Measurements from ENCODE around the gene ADGRB3.

The ADGRB3 gene

DNA sequence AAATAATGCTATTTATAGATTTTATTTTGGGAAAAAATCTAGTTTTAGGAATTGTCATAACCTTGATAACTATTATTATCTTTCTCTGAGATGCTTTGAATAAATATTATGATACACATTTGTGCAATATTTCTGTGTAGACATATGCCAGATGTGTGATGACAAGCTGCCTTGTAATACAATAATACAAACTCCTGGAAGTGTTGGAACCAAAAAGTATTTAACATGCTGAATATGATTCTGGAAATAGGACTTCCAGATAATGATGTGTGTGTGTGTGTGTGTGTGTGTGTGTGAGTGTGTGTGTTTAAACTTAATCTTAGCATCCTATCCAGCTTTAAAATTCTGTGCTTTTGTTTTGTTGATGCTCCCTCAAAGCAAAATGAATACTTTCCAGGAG lies 233.6 kb downstream of the ADGRB3 start:
- Histone ChIP-seq H2BK12ac (ENCODE audit: low read length in 2 of 2) (no peak overlapping the region), H2AFZ (ENCODE audit: low read depth, low read length) (no peak overlapping the region), H3K4me2 (ENCODE audit: low read length, poor library complexity, severe bottlenecking) (no peak overlapping the region), H3K23ac (ENCODE audit: low read length in 2 of 2) (no peak overlapping the region), H2BK5ac (ENCODE audit: low read depth, low read length, poor library complexity, severe bottlenecking) (no peak overlapping the region), H3K4me3 (ENCODE audit: insufficient read depth in 1 of 2, low read depth in 1 of 2, low read length in 2 of 2) (no peak overlapping the region), H2BK15ac (ENCODE audit: low read depth, poor library complexity, severe bottlenecking) (no peak overlapping the region), H4K91ac (ENCODE audit: low read length) (no peak overlapping the region), H3K9ac (ENCODE audit: low read length) (no peak overlapping the region), H3K4me1 (ENCODE audit: control insufficient read depth, insufficient read depth, low read depth, low read length) (no peaks in the 10 kb centered on the region), H3K4ac (ENCODE audit: low read depth in 1 of 2, low read length in 2 of 2) (no peak overlapping the region), H3K79me1 (replicated peaks; ENCODE audit: low read length, poor library complexity, severe bottlenecking) (no peaks in the 10 kb centered on the region), H3K14ac (ENCODE audit: low read length in 2 of 2) (no peak overlapping the region), H3K9me3 (ENCODE audit: control insufficient read depth, low read length) (peaks cover 4% of the 10 kb centered on the region), H3K27me3 (ENCODE audit: control insufficient read depth in 1 of 2, insufficient read depth in 1 of 2, low read length in 2 of 2) (no peaks in the 10 kb centered on the region), H2AK5ac (ENCODE audit: low read length, severe bottlenecking) (no peak overlapping the region), H3K36me3 (ENCODE audit: control insufficient read depth in 1 of 2, insufficient read depth in 2 of 2, low read depth in 1 of 2, low read length in 2 of 2) (no peaks in the 10 kb centered on the region), H3K18ac (ENCODE audit: low read depth in 1 of 2, low read length in 2 of 2) (no peak overlapping the region), H3K27ac (ENCODE audit: low read length, poor library complexity, severe bottlenecking) (no peak overlapping the region), H2BK120ac (ENCODE audit: low read depth, low read length) (no peak overlapping the region), H4K8ac (ENCODE audit: low read length) (no peak overlapping the region)
- no peak for DNase-seq

DNA sequence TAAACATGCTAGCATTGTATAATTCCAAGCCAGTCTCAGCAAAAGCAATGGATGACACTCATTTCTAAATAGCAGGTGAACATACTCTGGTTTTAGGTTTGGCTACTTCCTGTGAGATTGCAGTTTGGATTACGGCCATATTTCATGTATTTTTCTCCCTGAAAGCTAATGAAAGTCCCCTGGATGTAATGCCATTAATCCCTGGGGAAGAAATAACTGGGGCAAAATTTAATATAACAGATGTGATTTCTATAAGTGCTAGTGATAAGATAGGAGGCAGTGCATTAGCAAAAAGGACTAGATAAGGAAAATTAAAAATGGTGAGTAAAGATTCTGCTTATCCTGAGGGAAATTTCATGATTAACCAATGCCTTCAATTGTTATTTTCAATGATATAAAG lies 238.2 kb downstream of the ADGRB3 start:
- Histone ChIP-seq H3K14ac (ENCODE audit: low read length in 2 of 2) (no peak overlapping the region), H2BK15ac (ENCODE audit: low read depth, poor library complexity, severe bottlenecking) (no peak overlapping the region), H4K91ac (ENCODE audit: low read length) (no peak overlapping the region), H2BK120ac (ENCODE audit: low read depth, low read length) (no peak overlapping the region), H3K4ac (ENCODE audit: low read depth in 1 of 2, low read length in 2 of 2) (no peak overlapping the region), H4K8ac (ENCODE audit: low read length) (no peak overlapping the region), H3K79me1 (replicated peaks; ENCODE audit: low read length, poor library complexity, severe bottlenecking) (no peaks in the 10 kb centered on the region), H2BK12ac (ENCODE audit: low read length in 2 of 2) (no peak overlapping the region), H3K27me3 (ENCODE audit: control insufficient read depth in 1 of 2, insufficient read depth in 1 of 2, low read length in 2 of 2) (no peaks in the 10 kb centered on the region), H3K4me3 (ENCODE audit: insufficient read depth in 1 of 2, low read depth in 1 of 2, low read length in 2 of 2) (no peak overlapping the region), H2AK5ac (ENCODE audit: low read length, severe bottlenecking) (no peak overlapping the region), H3K4me2 (ENCODE audit: low read length, poor library complexity, severe bottlenecking) (no peak overlapping the region), H3K23ac (ENCODE audit: low read length in 2 of 2) (no peak overlapping the region), H2AFZ (ENCODE audit: low read depth, low read length) (no peak overlapping the region), H3K18ac (ENCODE audit: low read depth in 1 of 2, low read length in 2 of 2) (no peak overlapping the region), H3K36me3 (ENCODE audit: control insufficient read depth in 1 of 2, insufficient read depth in 2 of 2, low read depth in 1 of 2, low read length in 2 of 2) (no peaks in the 10 kb centered on the region), H2BK5ac (ENCODE audit: low read depth, low read length, poor library complexity, severe bottlenecking) (no peak overlapping the region), H3K9ac (ENCODE audit: low read length) (no peak overlapping the region), H3K4me1 (ENCODE audit: control insufficient read depth, insufficient read depth, low read depth, low read length) (no peaks in the 10 kb centered on the region), H3K27ac (ENCODE audit: low read length, poor library complexity, severe bottlenecking) (no peak overlapping the region), H3K9me3 (ENCODE audit: control insufficient read depth, low read length) (no peaks in the 10 kb centered on the region)
- no peak for DNase-seq
- WGBS = 96% methylated on average over 1 of the region's 1 CpG

DNA sequence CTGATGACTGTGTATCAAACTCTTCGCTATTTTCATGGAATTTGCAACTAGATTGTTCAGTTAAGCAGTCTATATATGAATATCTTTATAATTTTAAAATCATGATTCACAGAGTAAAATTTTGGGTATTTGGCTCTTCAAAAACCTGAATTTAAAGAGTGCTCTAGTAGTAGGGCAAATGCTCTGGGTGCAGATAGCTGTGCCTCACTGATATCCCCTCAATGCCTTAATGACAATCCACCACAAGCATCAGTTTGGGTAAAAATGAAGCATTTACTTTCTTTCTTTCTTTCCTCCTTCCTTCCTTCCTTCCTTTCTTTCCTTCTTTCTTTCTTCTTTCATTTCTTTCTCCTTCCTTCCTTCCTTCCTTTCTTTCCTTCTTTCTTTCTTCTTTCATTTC lies 239.7 kb downstream of the ADGRB3 start:
- WGBS = no CpG with 5 or more reads among the region's 1 CpG
- Histone ChIP-seq H4K8ac (ENCODE audit: low read length) (no peak overlapping the region), H3K79me1 (replicated peaks; ENCODE audit: low read length, poor library complexity, severe bottlenecking) (no peaks in the 10 kb centered on the region), H3K18ac (ENCODE audit: low read depth in 1 of 2, low read length in 2 of 2) (no peak overlapping the region), H3K9ac (ENCODE audit: low read length) (no peak overlapping the region), H3K36me3 (ENCODE audit: control insufficient read depth in 1 of 2, insufficient read depth in 2 of 2, low read depth in 1 of 2, low read length in 2 of 2) (no peaks in the 10 kb centered on the region), H2AK5ac (ENCODE audit: low read length, severe bottlenecking) (no peak overlapping the region), H3K14ac (ENCODE audit: low read length in 2 of 2) (no peak overlapping the region), H2AFZ (ENCODE audit: low read depth, low read length) (no peak overlapping the region), H4K91ac (ENCODE audit: low read length) (no peak overlapping the region), H3K27me3 (ENCODE audit: control insufficient read depth in 1 of 2, insufficient read depth in 1 of 2, low read length in 2 of 2) (no peaks in the 10 kb centered on the region), H3K4me1 (ENCODE audit: control insufficient read depth, insufficient read depth, low read depth, low read length) (no peaks in the 10 kb centered on the region), H3K4ac (ENCODE audit: low read depth in 1 of 2, low read length in 2 of 2) (no peak overlapping the region), H2BK15ac (ENCODE audit: low read depth, poor library complexity, severe bottlenecking) (no peak overlapping the region), H2BK12ac (ENCODE audit: low read length in 2 of 2) (no peak overlapping the region), H2BK5ac (ENCODE audit: low read depth, low read length, poor library complexity, severe bottlenecking) (no peak overlapping the region), H3K27ac (ENCODE audit: low read length, poor library complexity, severe bottlenecking) (no peak overlapping the region), H2BK120ac (ENCODE audit: low read depth, low read length) (no peak overlapping the region), H3K4me2 (ENCODE audit: low read length, poor library complexity, severe bottlenecking) (no peak overlapping the region), H3K23ac (ENCODE audit: low read length in 2 of 2) (no peak overlapping the region), H3K4me3 (ENCODE audit: insufficient read depth in 1 of 2, low read depth in 1 of 2, low read length in 2 of 2) (no peak overlapping the region), H3K9me3 (ENCODE audit: control insufficient read depth, low read length) (no peaks in the 10 kb centered on the region)
- no peak for DNase-seq

DNA sequence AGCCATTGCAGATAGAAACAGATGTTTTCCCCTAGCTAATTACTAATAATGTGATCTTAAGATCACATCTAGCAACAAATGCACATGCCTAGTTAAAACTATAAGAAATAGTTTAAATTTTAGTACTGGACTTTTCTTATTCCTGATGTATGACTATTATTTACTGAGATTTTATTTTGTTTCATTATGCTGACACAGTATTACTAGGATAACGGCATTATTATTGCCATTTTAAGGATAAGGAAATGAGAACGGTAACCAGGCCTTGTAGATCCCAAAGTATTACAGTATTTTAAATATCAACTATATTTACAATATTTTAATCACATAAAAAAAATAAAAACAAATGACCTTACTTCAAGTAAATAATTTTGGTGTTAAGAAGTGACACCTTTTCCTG lies 240.3 kb downstream of the ADGRB3 start:
- Histone ChIP-seq H3K79me1 (replicated peaks; ENCODE audit: low read length, poor library complexity, severe bottlenecking) (no peaks in the 10 kb centered on the region), H3K14ac (ENCODE audit: low read length in 2 of 2) (no peak overlapping the region), H4K91ac (ENCODE audit: low read length) (no peak overlapping the region), H3K36me3 (ENCODE audit: control insufficient read depth in 1 of 2, insufficient read depth in 2 of 2, low read depth in 1 of 2, low read length in 2 of 2) (no peaks in the 10 kb centered on the region), H3K4me3 (ENCODE audit: insufficient read depth in 1 of 2, low read depth in 1 of 2, low read length in 2 of 2) (no peak overlapping the region), H3K9ac (ENCODE audit: low read length) (no peak overlapping the region), H3K4me2 (ENCODE audit: low read length, poor library complexity, severe bottlenecking) (no peak overlapping the region), H2BK5ac (ENCODE audit: low read depth, low read length, poor library complexity, severe bottlenecking) (no peak overlapping the region), H3K27me3 (ENCODE audit: control insufficient read depth in 1 of 2, insufficient read depth in 1 of 2, low read length in 2 of 2) (no peaks in the 10 kb centered on the region), H4K8ac (ENCODE audit: low read length) (no peak overlapping the region), H2BK120ac (ENCODE audit: low read depth, low read length) (no peak overlapping the region), H3K9me3 (ENCODE audit: control insufficient read depth, low read length) (no peaks in the 10 kb centered on the region), H2AK5ac (ENCODE audit: low read length, severe bottlenecking) (no peak overlapping the region), H3K4ac (ENCODE audit: low read depth in 1 of 2, low read length in 2 of 2) (no peak overlapping the region), H2AFZ (ENCODE audit: low read depth, low read length) (no peak overlapping the region), H3K4me1 (ENCODE audit: control insufficient read depth, insufficient read depth, low read depth, low read length) (no peaks in the 10 kb centered on the region), H3K18ac (ENCODE audit: low read depth in 1 of 2, low read length in 2 of 2) (no peak overlapping the region), H3K23ac (ENCODE audit: low read length in 2 of 2) (no peak overlapping the region), H2BK15ac (ENCODE audit: low read depth, poor library complexity, severe bottlenecking) (no peak overlapping the region), H3K27ac (ENCODE audit: low read length, poor library complexity, severe bottlenecking) (no peak overlapping the region), H2BK12ac (ENCODE audit: low read length in 2 of 2) (no peak overlapping the region)
- DNase-seq = no peak
- no CpG with 5 or more reads among the region's 2 CpGs for WGBS
